Osteocyte (in vitro differentiated cells): ENCODE measurements around the gene DICER1. TPM values are rescaled to one million over a fixed set of nuclear protein-coding genes. Genes with fewer than 3 reads are reported as not detected.
A peak's percentile ranks its signal among the peaks of the same experiment; 100 is the strongest.

ENCODE experiments used
- DNase-seq: peaks from one replicate; pipeline ENCODE4 v3.0.0; 2021; ENCODE audit warnings: mixed read lengths; ENCODE audit not compliant: unreplicated experiment; ENCODE audit errors: extremely low spot score
- H3K27ac Mint-ChIP-seq: one replicate; pipeline ENCODE4 v1.8.0; 2021; ENCODE audit warnings: mild to moderate bottlenecking, mixed read lengths; ENCODE audit not compliant: unreplicated experiment
- H3K27me3 Mint-ChIP-seq: one replicate; pipeline ENCODE4 v1.8.0; 2021; ENCODE audit warnings: mixed read lengths; ENCODE audit not compliant: unreplicated experiment
- H3K36me3 Mint-ChIP-seq: one replicate; pipeline ENCODE4 v1.8.0; 2021; ENCODE audit warnings: mixed read lengths; ENCODE audit not compliant: unreplicated experiment
- H3K4me1 Mint-ChIP-seq: one replicate; pipeline ENCODE4 v1.8.0; 2021; ENCODE audit warnings: mixed read lengths; ENCODE audit not compliant: unreplicated experiment
- H3K4me3 Mint-ChIP-seq: one replicate; pipeline ENCODE4 v1.8.0; 2021; ENCODE audit warnings: mild to moderate bottlenecking, moderate library complexity, mixed read lengths; ENCODE audit not compliant: unreplicated experiment
- H3K9me3 Mint-ChIP-seq: one replicate; pipeline ENCODE4 v1.8.0; 2021; ENCODE audit warnings: mixed read lengths; ENCODE audit not compliant: unreplicated experiment
- total RNA-seq: library from RNA; stranded (reverse); gene quantifications from 2 replicates; pipeline ENCODE4 v1.2.1, GENCODE V29; 2021
- TF ChIP-seq, protein P1 (sequence below): fragments of 200-600 bp; sonication (generic); IDR thresholded peaks from 2 replicates; pipeline ENCODE4 v1.5.0; 2021; ENCODE audit warnings: antibody characterized with exemption, mild to moderate bottlenecking, moderate library complexity

DICER1 gene
- total RNA-seq, 1 donor from 2014 or later: 55.9 TPM

DNA sequence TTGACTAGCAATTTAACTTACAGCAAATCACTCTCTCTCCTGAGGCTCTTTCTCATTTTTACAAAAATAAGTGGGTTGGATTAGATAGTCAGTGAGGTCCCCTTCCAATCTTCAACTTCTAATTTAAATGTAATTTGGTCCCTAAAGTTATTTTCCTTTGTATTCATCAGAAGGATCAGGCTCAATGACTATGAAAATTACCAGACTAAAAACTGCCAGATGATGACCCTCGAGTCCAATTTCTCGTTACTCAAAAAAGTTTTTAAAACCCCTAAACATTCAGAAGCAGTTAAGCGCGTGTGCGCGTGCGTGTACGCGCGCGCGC is 34.7 kb downstream of the DICER1 start:
- H3K36me3 Mint-ChIP-seq: peaks cover 41% of the 10 kb centered on the region
- TF ChIP-seq, protein P1, sequence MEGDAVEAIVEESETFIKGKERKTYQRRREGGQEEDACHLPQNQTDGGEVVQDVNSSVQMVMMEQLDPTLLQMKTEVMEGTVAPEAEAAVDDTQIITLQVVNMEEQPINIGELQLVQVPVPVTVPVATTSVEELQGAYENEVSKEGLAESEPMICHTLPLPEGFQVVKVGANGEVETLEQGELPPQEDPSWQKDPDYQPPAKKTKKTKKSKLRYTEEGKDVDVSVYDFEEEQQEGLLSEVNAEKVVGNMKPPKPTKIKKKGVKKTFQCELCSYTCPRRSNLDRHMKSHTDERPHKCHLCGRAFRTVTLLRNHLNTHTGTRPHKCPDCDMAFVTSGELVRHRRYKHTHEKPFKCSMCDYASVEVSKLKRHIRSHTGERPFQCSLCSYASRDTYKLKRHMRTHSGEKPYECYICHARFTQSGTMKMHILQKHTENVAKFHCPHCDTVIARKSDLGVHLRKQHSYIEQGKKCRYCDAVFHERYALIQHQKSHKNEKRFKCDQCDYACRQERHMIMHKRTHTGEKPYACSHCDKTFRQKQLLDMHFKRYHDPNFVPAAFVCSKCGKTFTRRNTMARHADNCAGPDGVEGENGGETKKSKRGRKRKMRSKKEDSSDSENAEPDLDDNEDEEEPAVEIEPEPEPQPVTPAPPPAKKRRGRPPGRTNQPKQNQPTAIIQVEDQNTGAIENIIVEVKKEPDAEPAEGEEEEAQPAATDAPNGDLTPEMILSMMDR: no peak
- no peaks in the 10 kb centered on the region for H3K27me3 Mint-ChIP-seq
- H3K27ac Mint-ChIP-seq: no peak overlapping the region
- peaks cover 25% of the 10 kb centered on the region for H3K4me1 Mint-ChIP-seq
- DNase-seq: no peak
- H3K9me3 Mint-ChIP-seq: no peaks in the 10 kb centered on the region
- no peak overlapping the region for H3K4me3 Mint-ChIP-seq

DNA sequence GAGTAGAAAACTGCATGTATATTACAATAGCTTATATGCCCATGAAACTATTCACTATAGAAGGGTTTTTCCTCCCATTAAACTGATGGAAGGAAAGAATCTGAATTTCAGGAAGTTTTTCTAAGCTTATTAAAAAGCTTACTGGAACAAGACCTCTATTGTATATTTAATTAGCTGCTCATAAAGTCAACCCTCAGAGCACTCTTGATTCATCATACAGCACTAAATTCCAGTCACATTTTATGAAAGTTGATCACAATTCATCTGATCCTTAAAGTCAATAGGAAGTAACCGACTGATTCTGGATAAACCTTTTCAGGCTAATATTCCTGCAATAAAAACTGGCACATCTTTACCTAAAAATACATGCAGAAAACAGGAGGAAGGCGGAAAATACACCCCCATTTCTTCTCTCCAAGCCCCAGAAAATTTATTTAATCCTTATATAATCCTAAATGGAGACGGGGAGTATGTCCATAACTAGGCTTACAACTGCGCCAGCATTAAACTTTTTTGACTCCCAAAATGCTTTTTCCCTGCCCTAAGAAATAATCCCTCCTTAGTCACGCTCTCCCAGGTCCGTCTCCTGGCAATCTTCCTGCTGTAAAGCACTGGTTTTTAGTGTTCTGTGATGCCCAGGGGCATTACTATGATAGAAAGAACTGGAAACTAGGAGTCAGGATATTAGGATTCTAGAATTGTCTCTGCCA is 35.3 kb downstream of the DICER1 start:
- no peak overlapping the region for H3K27ac Mint-ChIP-seq

DNA sequence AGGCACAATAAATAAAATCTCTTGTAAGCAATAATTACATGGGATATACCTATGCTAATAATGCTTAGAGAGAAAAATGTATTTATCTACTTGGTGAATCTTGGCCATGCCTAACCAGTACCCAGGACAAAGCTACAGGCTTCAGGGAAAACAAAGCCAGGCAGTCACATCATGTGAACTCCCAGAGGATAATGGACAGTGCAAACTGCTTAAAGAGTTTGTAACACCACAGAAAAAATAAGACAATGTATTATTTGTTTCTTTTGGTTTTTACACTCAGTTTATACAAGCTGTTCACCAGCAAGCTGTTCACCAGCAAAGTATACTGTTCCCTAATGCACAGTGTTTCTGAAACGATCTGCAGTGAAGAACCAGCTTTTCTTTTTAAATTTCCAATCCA is 38.0 kb downstream of the DICER1 start:
- Mint-ChIP-seq H3K27me3 (no peaks in the 10 kb centered on the region), H3K36me3 (peaks cover 44% of the 10 kb centered on the region), H3K4me1 (peaks cover 13% of the 10 kb centered on the region), H3K9me3 (no peaks in the 10 kb centered on the region), H3K4me3 (no peak overlapping the region), H3K27ac (no peak overlapping the region)
- TF ChIP-seq, protein P1: no peak
- no peak for DNase-seq

More for the DNA sequence above, 35.3 kb downstream of the DICER1 start:
- no peaks in the 10 kb centered on the region for H3K9me3 Mint-ChIP-seq
- no peaks in the 10 kb centered on the region for H3K27me3 Mint-ChIP-seq
- peaks cover 25% of the 10 kb centered on the region for H3K4me1 Mint-ChIP-seq
- DNase-seq: no peak
- peaks cover 43% of the 10 kb centered on the region for H3K36me3 Mint-ChIP-seq
- TF ChIP-seq, protein P1: no peak
- H3K4me3 Mint-ChIP-seq: no peak overlapping the region

DNA sequence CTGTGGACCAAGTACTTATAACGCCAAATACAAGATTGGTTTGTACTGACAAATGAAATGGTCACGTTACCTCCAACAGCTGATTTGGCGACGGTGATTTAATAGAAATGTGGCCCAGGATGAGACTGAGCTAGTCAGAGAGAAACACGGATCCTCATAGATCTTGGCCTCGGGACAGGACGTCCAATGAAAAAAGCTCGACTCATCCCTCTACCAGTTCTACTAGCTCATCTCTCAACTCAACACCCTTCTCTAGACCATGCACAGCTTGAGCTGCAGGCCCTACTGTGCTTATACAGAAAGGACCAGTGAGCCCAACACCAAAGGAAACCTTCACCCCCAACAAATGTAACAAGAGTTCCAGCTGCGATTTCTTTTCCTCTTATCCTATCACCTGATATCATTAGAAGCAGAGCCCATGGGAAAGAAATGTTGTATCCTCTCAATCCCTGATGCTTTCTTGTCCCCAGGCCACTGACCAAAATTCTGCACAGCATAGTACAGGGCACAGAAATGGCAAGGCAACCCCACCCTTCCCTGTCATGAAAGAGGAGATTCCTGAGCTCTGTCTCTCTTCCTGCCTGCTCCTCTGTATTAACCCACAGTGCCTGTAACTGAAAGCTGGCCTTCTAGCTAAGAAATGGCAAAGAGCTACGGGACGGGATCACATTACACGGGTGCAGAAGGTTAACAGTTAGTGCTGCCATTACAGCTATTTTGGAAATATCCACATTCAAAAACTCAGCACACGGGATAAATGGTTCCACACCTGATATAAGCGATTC is 39.2 kb downstream of the DICER1 start:
- Mint-ChIP-seq H3K4me3 (no peak overlapping the region), H3K36me3 (peaks cover 41% of the 10 kb centered on the region), H3K9me3 (no peaks in the 10 kb centered on the region), H3K27ac (no peak overlapping the region), H3K27me3 (no peaks in the 10 kb centered on the region), H3K4me1 (peaks cover 13% of the 10 kb centered on the region)
- no peak for DNase-seq
- TF ChIP-seq, protein P1: no peak

DNA sequence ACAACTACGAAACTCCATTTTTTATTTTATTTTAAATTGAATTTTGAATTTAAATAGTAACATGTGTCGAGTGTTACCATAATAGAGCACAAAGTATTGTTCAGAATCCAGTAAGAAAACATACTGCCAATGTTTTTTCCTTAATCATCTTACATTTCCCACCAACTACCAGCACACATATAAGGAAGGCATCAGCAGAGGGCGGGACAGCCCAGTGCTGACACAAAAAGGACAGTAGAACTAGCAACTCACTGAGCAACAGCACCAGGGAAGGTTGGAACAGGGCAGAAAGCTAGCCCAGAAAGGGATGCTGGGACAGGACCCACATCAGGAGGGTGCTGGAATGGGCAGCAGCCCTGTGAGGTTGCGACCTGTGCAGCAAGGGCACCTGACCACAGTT is 43.9 kb downstream of the DICER1 start:
- peaks cover 55% of the 10 kb centered on the region for H3K36me3 Mint-ChIP-seq
- TF ChIP-seq, protein P1: no peak
- H3K4me3 Mint-ChIP-seq: no peak overlapping the region
- H3K27ac Mint-ChIP-seq: peak overlapping the region; percentile 3
- H3K9me3 Mint-ChIP-seq: no peaks in the 10 kb centered on the region
- no peaks in the 10 kb centered on the region for H3K27me3 Mint-ChIP-seq
- no peak for DNase-seq
- H3K4me1 Mint-ChIP-seq: peaks cover 5% of the 10 kb centered on the region
